CMK (cell line): Measurements from ENCODE around the gene AVPR2.

Source experiments
- DNase-seq: peaks from one replicate; pipeline ENCODE4 v3.0.0-alpha.2; 2010; ENCODE audit warnings: low read depth

The AVPR2 gene

DNA sequence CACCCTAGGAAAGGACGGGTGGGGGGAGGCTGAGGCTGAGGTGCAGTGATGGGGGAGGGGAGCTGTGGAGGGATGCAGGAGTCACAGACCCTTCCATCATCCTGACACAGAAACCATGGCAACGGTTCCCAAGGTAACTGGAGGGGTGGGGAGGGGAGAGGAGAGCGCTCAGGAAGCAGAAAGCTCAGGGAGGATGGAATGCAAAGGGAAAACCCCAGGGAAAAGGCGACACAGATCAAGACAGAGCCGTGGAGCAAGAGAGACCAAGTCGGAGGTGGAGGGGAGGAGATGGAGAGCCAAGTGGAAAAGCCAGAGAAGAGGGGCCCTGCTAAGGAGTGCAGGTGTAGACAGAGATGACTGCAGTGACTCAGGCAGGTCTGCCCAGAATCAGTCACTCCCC, 33.0 kb upstream of the AVPR2 start:
- DNase-seq = no peak

DNA sequence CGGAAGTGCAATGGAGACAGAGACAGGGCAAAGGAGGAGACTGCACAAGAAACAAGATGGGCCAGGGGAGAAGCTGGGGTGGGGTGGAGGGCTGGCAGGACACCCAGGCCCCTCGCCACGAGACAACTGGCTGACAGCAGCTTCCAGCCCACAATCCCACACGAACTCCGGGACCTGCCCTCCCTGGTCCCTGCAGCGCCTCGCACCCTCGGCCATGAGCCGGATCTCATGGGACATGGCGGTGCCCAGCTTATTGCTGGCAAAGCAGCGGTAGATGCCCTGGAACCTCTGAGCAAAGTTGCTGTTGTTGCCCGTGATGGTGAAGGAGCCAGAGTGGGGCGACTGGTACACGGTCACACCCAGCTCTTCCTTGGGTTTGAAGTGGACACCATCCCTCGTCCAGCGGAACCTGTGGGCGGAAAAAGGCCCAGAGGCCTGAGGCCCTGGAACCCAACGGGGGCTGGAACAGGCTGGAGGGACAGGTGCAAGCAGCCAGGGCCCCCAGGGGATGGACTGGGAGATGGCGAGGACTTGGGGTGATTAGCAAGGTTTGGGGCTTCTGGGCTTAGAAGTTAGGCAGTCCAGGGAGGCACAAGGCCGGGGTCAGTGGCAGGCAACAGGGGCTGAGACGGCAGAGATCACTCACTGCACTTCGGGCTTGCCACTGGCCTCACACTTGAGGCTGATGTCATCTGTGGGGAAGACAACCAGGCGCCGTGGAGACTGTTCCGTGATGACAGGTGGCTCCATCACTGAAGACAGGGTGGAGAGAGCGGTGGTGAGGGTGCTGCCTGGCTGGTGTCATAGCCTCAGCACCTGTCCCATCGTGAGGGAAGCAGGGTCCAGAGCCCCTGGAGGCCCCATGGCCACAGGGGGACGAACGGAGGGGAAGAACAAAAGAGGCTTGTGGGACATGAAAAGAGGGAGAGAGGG, 32.3 kb upstream of the AVPR2 start:
- DNase-seq = no peak

DNA sequence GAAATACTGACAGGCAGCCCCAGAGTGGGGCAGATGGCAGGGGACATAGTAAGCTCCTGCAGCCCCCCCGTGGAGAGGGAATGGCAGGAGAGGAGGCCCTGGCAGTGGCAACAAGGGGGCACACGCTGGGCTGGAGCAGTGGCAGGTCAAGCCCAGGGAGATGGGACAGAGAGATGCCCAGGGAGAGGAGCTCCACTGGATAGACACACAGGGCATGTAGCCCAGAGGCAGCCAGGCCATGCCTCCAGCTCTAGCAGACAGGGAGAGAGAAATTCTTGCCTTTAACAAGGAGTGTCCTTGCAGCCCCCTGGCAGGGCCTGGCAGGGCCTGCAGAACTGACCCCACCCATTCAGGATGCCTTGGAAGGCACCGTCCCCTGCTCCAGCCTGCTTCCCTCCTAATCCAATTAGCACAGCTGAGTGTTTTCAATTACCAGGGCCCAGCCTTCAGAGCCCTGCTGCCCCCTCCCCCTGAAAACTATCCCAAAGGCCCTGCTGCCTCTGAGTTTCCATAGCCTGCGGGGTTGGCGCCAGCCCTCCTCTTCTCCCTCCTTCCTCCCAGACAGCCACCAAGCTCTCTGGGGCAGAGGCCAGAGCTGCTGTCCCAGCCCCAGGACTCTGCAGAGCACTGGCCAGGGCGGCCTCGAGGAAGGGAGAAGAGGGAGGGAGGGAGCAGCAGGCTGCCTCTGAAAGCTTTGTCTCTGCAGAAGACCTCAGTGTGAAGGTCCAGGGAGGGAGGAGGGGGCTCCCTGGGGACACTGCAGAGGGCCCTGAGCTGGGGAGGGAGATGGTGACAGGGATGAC, 31.0 kb upstream of the AVPR2 start:
- no peak for DNase-seq

DNA sequence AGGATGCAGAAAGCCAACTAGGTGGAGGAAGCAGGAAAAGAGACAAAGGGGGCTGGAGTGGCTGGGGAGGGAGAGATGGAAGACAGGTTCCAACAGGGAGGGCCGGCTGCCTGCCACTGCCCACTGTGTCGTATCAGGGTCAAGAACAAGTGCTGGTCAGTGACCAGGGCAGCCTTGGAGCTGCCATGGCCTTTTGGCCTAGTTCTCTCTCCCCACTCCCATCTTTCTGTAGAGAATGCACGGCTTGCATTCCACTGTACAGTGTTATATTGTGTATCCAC, 30.4 kb upstream of the AVPR2 start:
- no peak for DNase-seq

DNA sequence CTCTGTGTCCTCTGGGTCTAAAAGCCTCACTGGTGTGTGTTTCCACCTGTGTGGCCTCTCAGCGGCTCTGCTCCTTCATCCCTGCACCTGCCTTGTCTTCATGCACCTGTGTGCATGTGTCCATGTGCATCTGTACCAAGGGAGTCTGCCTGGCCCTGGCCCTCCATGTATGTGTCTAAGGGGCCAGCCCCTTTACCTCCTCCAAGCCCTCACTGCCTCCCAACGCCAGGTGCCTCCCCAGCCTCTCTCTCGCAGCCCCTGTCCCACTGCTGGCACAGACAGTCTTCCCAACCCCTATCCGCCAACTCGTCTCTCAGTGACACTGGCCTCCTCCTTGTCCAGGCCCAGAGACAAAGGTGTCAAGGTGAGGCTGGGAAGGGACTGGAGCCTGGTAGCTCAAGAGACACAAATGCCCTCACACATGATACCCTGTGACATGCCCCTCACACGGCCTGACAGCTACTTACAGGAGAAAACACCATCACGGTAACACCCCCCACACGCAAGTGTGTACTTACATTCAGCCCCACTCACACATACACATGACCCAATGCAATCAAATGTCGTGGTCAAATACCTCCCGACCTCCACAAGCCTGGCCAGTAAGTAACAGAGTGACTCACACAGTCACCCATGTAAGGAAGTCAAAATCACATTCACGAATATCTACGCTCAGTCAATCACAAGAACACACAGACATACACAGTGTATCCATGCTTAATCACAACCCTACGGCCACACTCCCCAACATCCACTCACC, 29.9 kb upstream of the AVPR2 start:
- DNase-seq = no peak

DNA sequence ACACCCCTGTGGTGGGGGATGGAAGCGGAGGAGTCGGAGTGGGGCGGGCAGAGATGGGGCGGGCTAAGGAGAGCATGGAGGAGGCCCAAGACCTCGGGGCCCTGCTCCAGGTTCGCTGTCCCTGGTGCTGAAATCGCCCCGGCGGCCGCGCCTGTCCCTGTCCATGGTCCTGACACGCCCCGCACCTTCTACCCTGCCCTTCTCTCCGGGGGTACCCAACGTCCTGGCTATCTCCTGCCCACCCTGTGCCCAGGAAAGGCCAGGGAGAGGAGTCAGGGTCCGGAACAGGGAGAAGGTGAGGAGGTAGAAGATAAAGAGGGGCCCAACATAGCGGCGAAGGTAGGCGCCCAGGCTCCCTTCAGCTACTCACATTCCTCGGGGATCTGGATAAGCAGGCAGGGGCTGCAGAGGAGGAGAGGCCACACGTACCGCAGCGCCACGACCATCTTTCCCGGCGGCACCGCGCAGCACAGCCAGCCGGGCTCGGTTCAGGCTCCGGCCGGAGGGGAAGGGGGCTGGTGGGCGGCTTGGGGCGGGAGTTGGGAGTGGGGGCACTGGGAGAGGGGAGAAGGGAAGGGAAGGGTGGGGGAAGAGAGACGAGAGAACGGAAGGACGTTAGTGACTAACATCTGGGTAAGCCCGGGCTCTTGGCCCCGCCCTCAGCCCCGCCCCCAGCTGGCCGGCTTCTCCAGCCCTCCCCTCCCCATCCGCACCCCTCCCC, 28.9 kb upstream of the AVPR2 start:
- no peak for DNase-seq

DNA sequence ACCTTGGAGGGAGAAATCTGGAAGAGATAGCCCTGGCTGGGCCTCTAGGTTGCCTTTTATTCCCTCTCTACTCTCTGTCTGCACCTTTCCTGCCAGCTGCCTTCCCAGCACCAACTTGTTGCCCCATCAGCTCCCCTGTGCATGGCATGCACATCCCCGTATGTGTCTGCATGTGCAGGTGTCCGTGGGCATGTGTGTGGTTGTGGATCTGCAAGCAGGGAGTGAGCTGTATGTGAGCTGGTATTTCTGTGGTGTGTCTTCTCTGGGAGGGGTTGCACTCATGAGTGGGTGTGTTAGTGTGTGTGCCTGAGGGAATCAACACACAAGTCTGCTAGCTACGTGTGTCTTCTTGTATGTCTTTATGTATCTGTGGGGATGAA, 28.4 kb upstream of the AVPR2 start:
- no peak for DNase-seq

DNA sequence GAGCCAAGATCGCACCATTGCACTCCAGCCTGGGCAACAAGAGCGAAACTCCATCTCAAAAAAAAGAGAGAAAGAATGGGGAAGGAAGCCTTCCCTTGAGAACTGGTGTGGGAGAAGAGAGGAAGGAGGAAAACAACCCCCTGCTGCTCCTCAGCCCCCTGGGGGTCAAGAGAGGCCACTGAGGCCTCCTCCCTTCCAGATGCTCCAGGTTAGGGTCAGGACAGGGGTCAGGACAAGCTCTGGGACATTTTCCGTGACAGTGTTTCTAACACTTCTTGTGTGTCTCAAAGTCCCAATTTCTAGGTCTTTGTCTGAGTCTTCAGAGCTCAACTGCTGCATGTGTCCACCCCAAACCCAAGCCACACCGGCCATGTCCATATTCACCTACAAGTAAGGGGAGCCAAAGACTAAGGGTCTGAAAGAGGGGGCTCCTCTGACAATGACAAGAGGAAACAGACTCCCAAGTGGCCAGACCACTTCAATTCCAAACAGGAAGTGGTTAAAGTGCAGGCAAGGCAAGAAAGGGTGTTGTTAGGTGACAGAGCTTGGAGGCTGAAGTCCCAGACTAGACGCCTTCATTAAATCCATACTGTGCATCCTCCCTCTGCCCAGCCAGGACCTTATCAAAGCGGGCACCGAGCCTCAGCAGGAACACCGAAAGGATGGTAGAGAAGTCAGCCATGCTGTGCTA, 26.8 kb upstream of the AVPR2 start:
- DNase-seq = no peak

DNA sequence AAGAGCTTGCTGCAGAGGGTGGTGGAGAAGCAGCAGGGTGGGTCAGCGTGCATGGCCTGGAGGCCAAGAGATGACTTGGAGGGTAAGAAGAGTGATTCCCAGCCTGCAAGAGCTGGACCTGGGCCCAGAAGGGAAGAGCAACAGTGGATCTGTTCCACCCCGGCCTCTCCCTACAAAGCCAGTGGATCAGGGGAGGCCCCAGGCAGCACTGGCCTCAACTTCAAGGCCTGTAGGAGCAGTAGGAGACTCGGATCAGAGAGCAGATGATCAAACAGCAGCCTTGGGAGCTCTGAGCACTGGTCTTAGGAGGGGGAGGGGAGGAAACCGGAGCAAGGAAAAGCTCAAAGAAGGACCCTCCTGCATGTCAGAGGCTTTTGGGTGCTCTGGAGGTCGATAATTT, 26.1 kb upstream of the AVPR2 start:
- DNase-seq = no peak

DNA sequence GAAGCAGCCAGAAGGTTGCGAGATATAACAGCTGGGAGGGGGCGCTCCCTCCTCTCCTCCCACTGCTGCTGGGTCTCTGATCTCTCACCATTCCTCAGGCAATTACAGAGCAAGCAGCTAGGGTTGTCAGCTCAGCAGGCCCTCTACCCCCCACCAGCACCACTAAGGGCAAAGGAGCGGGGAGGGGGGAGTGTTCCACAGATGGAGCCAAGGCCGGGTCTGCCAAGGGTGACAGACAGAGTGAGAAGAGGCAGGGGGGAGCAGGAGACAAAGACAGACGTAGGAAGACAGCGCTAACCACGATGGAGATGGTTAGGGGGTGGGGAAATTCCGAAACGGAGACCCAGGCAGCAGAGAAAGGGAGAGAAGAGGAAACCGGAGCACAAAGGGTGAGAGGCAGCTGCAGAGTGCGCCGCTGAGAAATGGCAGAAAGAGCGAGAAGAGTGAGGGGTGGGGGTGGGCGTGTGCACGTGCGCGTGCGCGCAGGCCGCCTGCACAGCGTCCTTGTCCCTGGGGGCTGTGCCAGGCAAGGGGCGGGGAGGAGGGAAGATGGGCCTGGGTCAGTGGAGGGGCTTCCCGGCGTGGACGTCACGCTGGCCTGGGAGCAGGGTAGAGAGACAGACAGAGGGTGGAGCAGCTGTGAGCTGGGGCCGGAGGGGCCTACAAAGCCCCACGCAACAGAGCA, 25.4 kb upstream of the AVPR2 start:
- DNase-seq = no peak

DNA sequence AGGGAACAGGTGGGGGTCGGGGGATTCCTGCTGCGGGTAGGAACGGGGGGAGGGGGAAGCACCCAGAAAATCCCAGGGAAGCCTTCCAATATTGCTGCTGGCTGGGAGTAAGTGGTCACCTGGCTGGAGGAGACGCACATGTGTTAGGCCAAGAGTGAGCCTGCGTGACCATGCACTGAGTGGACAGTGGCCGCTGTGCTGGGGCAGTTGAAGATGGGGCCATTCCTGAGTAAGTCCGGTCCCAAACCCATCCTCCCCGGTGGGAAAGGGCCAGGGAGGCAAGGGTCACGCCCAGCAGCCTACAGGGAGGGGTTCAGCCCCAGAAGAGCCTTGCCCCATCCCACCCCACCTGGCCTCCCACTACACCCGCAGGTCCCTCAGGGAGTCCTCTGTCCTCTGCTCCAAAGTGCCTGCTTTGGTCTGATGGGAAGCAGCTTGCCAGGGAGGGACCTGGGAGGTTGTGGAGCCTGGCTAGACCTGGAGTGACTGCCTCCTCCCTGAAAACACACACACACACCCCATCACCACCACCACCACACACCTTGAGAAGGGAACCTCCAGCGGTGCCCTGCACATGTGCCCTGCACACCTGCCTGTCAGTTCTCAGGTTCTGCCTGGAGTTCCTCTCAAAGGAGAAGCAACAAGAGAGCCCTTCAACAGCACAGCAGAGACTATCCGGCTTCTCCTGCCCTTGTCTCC, 24.6 kb upstream of the AVPR2 start:
- DNase-seq = no peak

DNA sequence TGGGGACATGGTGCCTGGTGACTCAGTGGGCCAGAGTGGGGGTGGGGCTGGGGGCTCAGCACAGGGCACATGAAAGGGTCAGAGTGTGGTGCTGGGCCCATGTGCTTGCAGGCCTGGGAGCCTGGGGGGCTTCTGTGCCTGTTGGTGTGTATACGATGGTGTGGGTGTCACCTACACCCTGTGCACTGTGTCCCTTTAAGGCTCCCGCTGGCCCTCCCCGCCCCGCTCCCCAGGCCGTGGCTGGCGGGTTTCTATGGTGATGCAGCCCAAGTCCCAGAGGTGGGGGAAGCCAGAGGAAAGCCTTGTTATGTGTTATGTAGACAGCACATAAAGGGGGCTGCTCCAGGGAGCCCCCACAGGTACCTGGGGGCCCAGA, 24.0 kb upstream of the AVPR2 start:
- no peak for DNase-seq

DNA sequence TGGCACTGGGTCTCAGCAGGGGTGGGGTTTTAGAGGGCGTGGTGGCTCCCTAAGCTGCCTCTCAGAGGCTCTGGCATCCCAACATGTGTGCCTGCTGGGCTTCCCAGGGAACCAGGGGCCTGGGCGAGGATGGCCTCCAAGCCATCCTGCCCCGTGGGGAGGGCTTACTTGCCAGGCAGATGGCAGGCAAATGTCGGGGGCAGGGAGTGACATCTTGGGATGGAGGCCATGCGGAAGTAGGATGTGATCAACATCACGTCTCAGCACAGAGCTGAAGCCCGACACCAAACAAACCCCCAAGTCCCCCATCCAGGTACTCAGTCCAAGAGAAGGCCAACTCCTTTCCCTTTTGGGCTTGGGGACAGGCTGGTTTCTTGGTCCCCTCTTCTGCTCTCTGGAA, 23.2 kb upstream of the AVPR2 start:
- no peak for DNase-seq

DNA sequence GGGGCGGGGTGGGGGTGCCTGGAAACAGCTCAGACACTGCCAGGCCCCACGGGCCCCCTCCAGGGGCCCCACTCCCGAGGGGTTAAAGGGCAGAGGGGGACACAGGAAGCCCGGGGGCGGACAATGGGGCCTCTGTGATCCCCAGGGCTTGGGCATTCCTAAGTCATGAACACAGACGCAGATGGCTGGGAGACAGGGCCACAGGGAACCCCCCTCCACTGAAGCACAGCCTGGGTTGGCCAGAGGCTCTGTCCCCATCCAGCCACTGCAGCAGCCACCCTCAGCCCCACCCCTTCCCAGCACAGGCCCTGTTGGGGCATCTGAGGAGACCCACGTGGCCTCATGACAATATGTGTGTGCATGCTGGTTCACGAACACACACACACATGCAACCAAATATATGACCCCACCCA, 22.4 kb upstream of the AVPR2 start:
- DNase-seq = no peak

DNA sequence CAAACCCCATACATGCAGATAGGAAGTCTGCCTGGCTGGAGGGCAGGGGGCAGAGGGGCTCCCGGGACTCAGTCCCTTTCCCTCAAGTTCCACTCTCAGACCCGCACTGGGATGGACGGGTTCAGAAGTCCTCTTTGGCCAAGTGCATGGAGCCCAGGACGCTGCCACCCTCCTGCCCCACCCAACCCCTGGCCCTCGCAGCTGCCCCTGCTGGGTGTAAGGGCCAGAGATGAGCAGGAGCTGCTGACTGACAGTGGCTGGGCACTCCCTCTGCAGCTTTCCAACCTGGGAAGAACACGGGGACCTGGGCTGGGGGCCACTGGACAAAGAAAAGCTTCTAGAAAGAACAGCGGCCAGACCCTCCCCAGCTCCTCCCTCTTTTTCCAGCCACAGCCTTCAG, 21.9 kb upstream of the AVPR2 start:
- DNase-seq = no peak

DNA sequence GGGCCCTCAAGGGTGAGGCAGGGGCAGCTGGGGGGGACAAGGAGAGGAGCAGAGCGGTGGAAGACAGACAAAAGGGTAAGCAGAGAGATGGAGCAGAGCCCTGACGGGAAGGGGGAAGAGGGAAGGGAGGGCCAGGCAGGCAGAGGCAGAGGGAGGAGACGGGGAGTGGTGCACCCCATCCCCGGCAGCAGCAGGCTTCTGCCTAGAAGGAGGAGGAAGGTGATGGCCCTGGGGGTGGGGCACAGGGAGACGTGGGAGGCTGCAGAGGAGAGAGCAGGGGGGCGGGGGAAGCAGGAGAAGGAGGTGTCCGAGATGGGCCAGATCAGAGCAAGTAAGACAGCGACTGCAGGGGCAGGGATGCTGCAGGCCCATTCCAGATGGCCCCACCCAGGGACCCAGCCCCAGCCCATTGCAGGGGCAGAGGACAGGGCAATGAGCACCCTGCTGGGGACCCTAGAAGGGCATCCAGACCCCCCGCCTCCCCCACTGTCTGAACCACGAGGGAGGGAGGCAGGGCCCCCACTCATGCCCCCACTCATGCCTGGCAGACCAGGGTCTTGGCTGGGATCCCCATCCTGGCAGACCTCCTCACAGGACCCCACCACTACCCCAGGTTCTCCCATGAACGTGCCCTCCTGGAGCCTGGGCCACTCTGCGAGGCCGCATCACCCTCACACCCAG, 21.2 kb upstream of the AVPR2 start:
- no peak for DNase-seq

DNA sequence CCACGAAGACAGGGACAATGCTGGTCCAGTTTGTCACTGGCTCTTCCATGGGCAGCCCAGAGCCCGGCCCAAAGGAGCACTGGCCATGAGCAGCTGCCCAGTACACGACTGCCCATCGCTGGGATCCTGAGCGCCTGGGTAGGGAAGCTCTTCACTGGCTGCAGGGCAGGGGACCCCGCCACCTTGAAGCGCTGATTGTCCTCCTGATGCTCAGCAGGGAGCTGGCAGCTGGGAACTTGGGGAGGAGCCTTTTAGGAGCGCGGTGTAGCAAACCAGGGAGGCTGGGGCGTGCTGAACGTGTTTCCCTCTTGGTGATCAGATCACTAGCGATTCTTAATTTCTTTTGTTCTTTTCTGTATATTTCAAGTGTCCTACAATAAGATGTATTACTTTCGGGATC, 20.3 kb upstream of the AVPR2 start:
- no peak for DNase-seq

DNA sequence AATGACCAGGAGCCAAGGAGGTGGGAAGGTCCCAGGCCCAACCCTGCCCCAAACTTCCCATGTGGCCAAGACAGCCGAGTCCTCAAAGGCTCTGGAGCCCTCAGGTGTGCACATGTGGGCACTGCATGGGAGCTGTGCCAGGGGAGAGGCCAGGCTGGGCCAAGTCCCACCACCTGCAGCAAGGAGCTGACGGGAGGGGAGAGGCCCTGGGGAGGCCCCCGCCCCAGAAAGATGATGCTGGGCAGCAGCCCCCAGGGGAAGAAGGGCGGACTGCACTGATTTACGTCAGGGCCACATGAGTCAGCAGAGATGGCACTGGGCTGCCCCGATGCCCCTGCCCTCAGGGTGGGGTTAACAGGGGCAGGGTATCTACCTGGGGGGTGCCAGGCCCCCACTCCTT, 19.9 kb upstream of the AVPR2 start:
- no peak for DNase-seq

DNA sequence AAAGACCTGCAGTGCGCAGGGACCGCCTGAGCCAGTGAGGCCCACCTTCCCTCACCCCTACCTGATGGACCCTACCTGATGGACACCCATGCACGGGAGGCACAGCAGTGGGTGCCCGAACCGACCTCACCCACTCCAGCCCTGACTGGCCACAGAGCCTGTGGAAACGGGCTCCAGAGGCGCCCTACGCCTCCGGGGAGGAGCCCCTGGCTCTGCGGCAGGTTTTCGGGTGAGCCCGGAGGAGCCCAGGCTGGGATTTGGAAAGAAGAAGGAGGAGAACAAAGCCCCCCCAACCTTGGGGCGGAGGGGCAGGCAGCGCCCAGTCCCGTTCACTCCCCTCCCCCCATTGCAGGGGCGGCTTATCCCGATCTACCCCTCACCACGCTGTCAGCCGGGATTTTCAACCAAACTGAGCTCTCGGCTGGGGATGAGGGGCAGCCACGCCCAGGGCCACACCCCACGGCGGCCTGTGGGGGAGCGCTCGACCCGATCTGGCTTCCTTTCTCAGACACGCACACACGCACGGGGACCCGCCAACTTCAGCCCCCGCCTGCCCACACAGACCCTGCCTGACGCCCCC, 19.2 kb upstream of the AVPR2 start:
- DNase-seq = no peak
